ENCODE results near the gene ABCA7. TPM values are rescaled to one million over a fixed set of nuclear protein-coding genes. Genes with fewer than 3 reads are reported as not detected.

The ABCA7 gene
- total RNA-seq, 1 experiment from 2014 or later = 23.8 TPM

- Histone ChIP-seq H3K27me3 (ENCODE audit: low read length) (no peaks in the 10 kb centered on the region), H3K4me2 (ENCODE audit: low read depth, low read length, poor library complexity, severe bottlenecking) (no peak overlapping the region), H3K9ac (ENCODE audit: low read length) (no peak overlapping the region), H3K9me2 (replicated peaks; ENCODE audit: insufficient read depth, low read length) (no peaks in the 10 kb centered on the region), H3K4me1 (ENCODE audit: low read length) (no peaks in the 10 kb centered on the region), H3K4me3 (ENCODE audit: low read length) (no peak overlapping the region), H3K36me3 (ENCODE audit: insufficient read depth, low read length) (peaks cover 15% of the 10 kb centered on the region; the same call in 1 of the 2 replicates), H3K79me2 (ENCODE audit: low read length) (no peaks in the 10 kb centered on the region), H3K27ac (ENCODE audit: low read length) (no peak overlapping the region), H2AFZ (ENCODE audit: low read length) (no peak overlapping the region), H4K20me1 (ENCODE audit: insufficient read depth, low read depth, low read length) (peaks cover 17% of the 10 kb centered on the region; the same call in 1 of the 2 replicates), H3K9me3 (ENCODE audit: low read length) (no peaks in the 10 kb centered on the region; the same call in 1 of the 2 replicates)
- no peak for DNase-seq
Measured at GRCh38 chr19:993361-993830, 46.5 kb upstream of the ABCA7 start.

DNA sequence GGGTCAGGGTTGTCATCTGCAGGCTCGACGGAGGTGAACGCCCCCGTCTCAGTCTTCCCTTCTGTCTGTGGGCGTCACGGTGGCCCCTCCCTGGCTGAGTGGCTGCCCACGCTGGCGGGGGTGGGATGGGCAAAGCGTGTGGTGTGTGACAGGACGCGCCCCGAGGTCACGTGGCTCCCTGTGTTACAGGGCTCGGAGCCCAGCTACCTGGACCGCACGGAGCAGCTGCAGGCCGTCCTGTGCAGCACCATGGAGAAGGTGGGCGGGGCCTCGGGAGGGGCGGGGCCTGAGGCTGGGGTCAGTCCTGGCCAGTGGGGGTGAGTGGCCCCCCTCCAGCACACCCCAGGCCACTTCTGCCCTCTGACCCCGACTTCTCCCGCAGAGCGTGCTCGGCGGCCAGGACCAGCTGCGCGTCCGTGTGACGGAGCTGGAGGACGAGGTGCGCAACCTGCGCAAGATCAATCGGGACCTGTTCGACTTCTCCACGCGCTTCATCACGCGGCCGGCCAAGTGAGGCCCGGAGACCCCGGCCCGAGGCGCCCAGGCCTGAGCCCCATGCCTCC, 46.0 kb upstream of the ABCA7 start:
- H3K79me2 ChIP-seq (ENCODE audit: low read length) = no peaks in the 10 kb centered on the region
- H4K20me1 ChIP-seq (ENCODE audit: insufficient read depth, low read depth, low read length) = peaks cover 19% of the 10 kb centered on the region; the same call in 1 of the 2 replicates
- H3K36me3 ChIP-seq (ENCODE audit: insufficient read depth, low read length) = 0 out of 2 replicates have a peak, but pooled peaks cover 15% of the 10 kb centered on the region

DNA sequence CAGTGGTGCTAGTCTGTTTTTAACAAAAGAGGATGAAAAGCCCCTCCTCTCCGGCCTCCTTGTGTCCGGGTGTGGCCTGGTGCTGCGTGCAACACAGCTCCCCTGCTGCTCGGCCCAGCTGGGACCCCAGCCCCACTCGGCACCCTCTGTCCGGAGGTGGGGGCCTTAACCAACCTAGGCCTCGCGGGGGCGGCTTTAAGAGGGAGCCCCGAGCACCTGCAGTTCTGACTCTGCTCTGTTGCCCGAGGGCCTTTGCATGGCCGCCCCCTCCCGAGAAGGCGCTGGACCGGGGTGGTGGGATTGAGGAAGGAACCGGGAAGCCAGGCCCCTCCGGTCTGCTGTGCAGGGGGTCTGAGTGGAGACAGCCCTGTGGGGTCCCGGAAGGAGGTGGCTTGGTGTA, 45.4 kb upstream of the ABCA7 start:
- no peaks in the 10 kb centered on the region for H3K9me2 ChIP-seq (replicated peaks; ENCODE audit: insufficient read depth, low read length)
- H3K4me1 ChIP-seq (ENCODE audit: low read length) = no peaks in the 10 kb centered on the region
- H3K27me3 ChIP-seq (ENCODE audit: low read length) = no peaks in the 10 kb centered on the region
- no peak overlapping the region for H3K27ac ChIP-seq (ENCODE audit: low read length)
- H3K9me3 ChIP-seq (ENCODE audit: low read length) = no peaks in the 10 kb centered on the region; the same call in 1 of the 2 replicates
- H3K4me3 ChIP-seq (ENCODE audit: low read length) = no peak overlapping the region
- DNase-seq = no peak
- H3K36me3 ChIP-seq (ENCODE audit: insufficient read depth, low read length) = 0 out of 2 replicates have a peak, but pooled peaks cover 15% of the 10 kb centered on the region
- H2AFZ ChIP-seq (ENCODE audit: low read length) = no peak overlapping the region
- no peaks in the 10 kb centered on the region for H3K79me2 ChIP-seq (ENCODE audit: low read length)
- H3K9ac ChIP-seq (ENCODE audit: low read length) = no peak overlapping the region
- H4K20me1 ChIP-seq (ENCODE audit: insufficient read depth, low read depth, low read length) = peaks cover 22% of the 10 kb centered on the region; the same call in 1 of the 2 replicates
- no peak overlapping the region for H3K4me2 ChIP-seq (ENCODE audit: low read depth, low read length, poor library complexity, severe bottlenecking)

More for the DNA sequence above, 46.0 kb upstream of the ABCA7 start:
- Histone ChIP-seq H3K9ac (ENCODE audit: low read length) (no peak overlapping the region), H3K4me1 (ENCODE audit: low read length) (no peaks in the 10 kb centered on the region), H3K27me3 (ENCODE audit: low read length) (no peaks in the 10 kb centered on the region), H3K4me2 (ENCODE audit: low read depth, low read length, poor library complexity, severe bottlenecking) (no peak overlapping the region), H3K4me3 (ENCODE audit: low read length) (no peak overlapping the region), H3K9me2 (replicated peaks; ENCODE audit: insufficient read depth, low read length) (no peaks in the 10 kb centered on the region), H2AFZ (ENCODE audit: low read length) (no peak overlapping the region), H3K9me3 (ENCODE audit: low read length) (no peaks in the 10 kb centered on the region; the same call in 1 of the 2 replicates), H3K27ac (ENCODE audit: low read length) (no peak overlapping the region)
- DNase-seq = no peak

DNA sequence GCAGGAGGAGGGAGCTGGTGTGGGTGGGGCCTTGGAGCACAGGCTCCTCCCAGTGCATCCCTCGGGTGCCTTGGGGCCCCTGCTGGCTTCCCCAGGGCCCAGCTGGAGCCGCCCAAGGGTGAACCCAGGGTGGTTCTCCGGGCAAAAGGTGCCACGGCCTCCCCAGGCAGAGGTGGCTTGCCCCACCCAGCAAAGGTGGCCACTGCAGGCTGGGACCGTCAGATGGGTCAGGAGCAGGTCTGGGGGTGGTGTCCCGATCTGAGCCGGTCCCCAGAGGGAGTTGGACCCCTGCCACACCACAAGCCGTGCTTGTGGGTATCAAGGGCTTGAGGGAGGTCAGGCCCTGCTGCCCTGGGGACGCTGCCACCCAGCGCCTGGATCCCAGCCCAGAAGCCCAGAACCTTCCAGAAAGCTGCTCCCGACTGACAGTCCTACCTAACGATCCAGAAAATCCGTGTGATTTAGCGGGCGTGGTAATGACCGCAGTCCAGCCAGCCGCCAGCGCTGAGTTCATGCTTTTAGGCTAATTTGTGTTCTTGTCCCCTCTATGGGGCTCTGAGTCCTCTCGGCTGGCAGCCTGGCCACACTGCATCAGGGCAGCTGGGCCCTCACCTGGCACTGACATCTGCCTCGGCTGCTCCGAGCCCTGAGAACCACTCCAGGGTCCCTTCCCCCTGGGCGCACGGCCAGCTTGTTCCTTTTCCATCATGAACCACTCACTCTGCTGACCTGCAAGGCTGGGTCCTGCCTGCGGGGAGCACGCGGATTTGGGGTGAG, 44.7 kb upstream of the ABCA7 start:
- H3K9me3 ChIP-seq (ENCODE audit: low read length) = no peaks in the 10 kb centered on the region; the same call in 1 of the 2 replicates
- peaks cover 22% of the 10 kb centered on the region; the same call in 1 of the 2 replicates for H4K20me1 ChIP-seq (ENCODE audit: insufficient read depth, low read depth, low read length)
- H3K9me2 ChIP-seq (replicated peaks; ENCODE audit: insufficient read depth, low read length) = no peaks in the 10 kb centered on the region
- H2AFZ ChIP-seq (ENCODE audit: low read length) = no peak overlapping the region
- H3K9ac ChIP-seq (ENCODE audit: low read length) = no peak overlapping the region
- H3K27me3 ChIP-seq (ENCODE audit: low read length) = no peaks in the 10 kb centered on the region
- no peak for DNase-seq
- H3K4me2 ChIP-seq (ENCODE audit: low read depth, low read length, poor library complexity, severe bottlenecking) = no peak overlapping the region
- H3K4me3 ChIP-seq (ENCODE audit: low read length) = no peak overlapping the region
- H3K79me2 ChIP-seq (ENCODE audit: low read length) = no peaks in the 10 kb centered on the region
- no peak overlapping the region for H3K27ac ChIP-seq (ENCODE audit: low read length)
- H3K36me3 ChIP-seq (ENCODE audit: insufficient read depth, low read length) = 0 out of 2 replicates have a peak, but pooled peaks cover 15% of the 10 kb centered on the region
- no peaks in the 10 kb centered on the region for H3K4me1 ChIP-seq (ENCODE audit: low read length)

- Histone ChIP-seq H3K27ac (ENCODE audit: low read length) (no peak overlapping the region), H3K9me2 (replicated peaks; ENCODE audit: insufficient read depth, low read length) (no peaks in the 10 kb centered on the region), H4K20me1 (ENCODE audit: insufficient read depth, low read depth, low read length) (peaks cover 21% of the 10 kb centered on the region; the same call in 1 of the 2 replicates), H2AFZ (ENCODE audit: low read length) (no peak overlapping the region), H3K9ac (ENCODE audit: low read length) (no peak overlapping the region), H3K4me3 (ENCODE audit: low read length) (no peak overlapping the region), H3K36me3 (ENCODE audit: insufficient read depth, low read length) (0 out of 2 replicates have a peak, but pooled peaks cover 9% of the 10 kb centered on the region), H3K27me3 (ENCODE audit: low read length) (no peaks in the 10 kb centered on the region), H3K79me2 (ENCODE audit: low read length) (no peaks in the 10 kb centered on the region), H3K9me3 (ENCODE audit: low read length) (no peaks in the 10 kb centered on the region), H3K4me1 (ENCODE audit: low read length) (no peaks in the 10 kb centered on the region), H3K4me2 (ENCODE audit: low read depth, low read length, poor library complexity, severe bottlenecking) (no peak overlapping the region)
- DNase-seq = peak; percentile 66
Measured at GRCh38 chr19:996051-996838, 43.7 kb upstream of the ABCA7 start.

GRCh38 chr19:998064-998463, 41.8 kb upstream of the ABCA7 start:
- Histone ChIP-seq H3K27me3 (ENCODE audit: low read length) (no peaks in the 10 kb centered on the region), H3K4me3 (ENCODE audit: low read length) (no peak overlapping the region), H3K9ac (ENCODE audit: low read length) (no peak overlapping the region), H3K36me3 (ENCODE audit: insufficient read depth, low read length) (0 out of 2 replicates have a peak, but pooled peaks cover under 1% of the 10 kb centered on the region), H4K20me1 (ENCODE audit: insufficient read depth, low read depth, low read length) (peaks cover 15% of the 10 kb centered on the region; the same call in 1 of the 2 replicates), H3K9me3 (ENCODE audit: low read length) (no peaks in the 10 kb centered on the region), H2AFZ (ENCODE audit: low read length) (no peak overlapping the region), H3K4me1 (ENCODE audit: low read length) (no peaks in the 10 kb centered on the region), H3K9me2 (replicated peaks; ENCODE audit: insufficient read depth, low read length) (no peaks in the 10 kb centered on the region), H3K79me2 (ENCODE audit: low read length) (no peaks in the 10 kb centered on the region), H3K27ac (ENCODE audit: low read length) (no peak overlapping the region), H3K4me2 (ENCODE audit: low read depth, low read length, poor library complexity, severe bottlenecking) (no peak overlapping the region)
- DNase-seq = no peak

DNA sequence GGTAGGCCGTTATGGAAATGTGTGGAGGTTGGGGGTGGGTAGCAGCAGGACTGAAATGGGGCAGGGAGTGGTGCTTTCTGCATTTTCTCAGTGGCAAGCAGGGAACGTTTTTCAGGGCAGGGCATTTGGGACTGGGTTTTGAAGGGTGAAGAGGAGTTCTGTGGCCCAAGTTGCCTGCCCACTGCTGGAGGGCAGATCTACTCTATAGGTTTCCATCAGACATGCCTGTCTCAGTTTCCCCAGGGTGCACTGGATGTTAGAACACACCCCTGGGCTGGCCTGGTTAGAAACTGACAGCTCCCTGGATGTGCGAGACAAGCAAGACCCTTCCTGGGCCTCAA, 40.6 kb upstream of the ABCA7 start:
- Histone ChIP-seq H3K9me3 (ENCODE audit: low read length) (no peaks in the 10 kb centered on the region), H3K27ac (ENCODE audit: low read length) (no peak overlapping the region), H3K36me3 (ENCODE audit: insufficient read depth, low read length) (no peaks in the 10 kb centered on the region), H3K9me2 (replicated peaks; ENCODE audit: insufficient read depth, low read length) (no peaks in the 10 kb centered on the region), H2AFZ (ENCODE audit: low read length) (no peak overlapping the region), H3K9ac (ENCODE audit: low read length) (no peak overlapping the region), H3K4me3 (ENCODE audit: low read length) (no peak overlapping the region), H3K27me3 (ENCODE audit: low read length) (no peaks in the 10 kb centered on the region), H3K79me2 (ENCODE audit: low read length) (no peaks in the 10 kb centered on the region), H3K4me1 (ENCODE audit: low read length) (no peaks in the 10 kb centered on the region), H4K20me1 (ENCODE audit: insufficient read depth, low read depth, low read length) (peaks cover 13% of the 10 kb centered on the region; the same call in 1 of the 2 replicates), H3K4me2 (ENCODE audit: low read depth, low read length, poor library complexity, severe bottlenecking) (no peak overlapping the region)
- DNase-seq = no peak
